Mesenchymal stem cell (in vitro differentiated cells and primary cell): ENCODE data around the gene GREM1.

Source experiments
- DNase-seq: peaks from one replicate; pipeline ENCODE4 v3.0.0-alpha.2; 2013
- H2AFZ ChIP-seq: one replicate; pipeline ENCODE4 v1.6.1; 2013; ENCODE audit warnings: low read depth, mild to moderate bottlenecking, control low read depth, inconsistent platforms, low read length, moderate library complexity
- H2AK5ac ChIP-seq: 2 replicates; pipeline ENCODE4 v1.6.1; 2013; ENCODE audit warnings: low read length, moderate library complexity, mild to moderate bottlenecking, inconsistent platforms; ENCODE audit not compliant: severe bottlenecking
- H2BK120ac ChIP-seq: one replicate; pipeline ENCODE4 v1.6.1; 2013; ENCODE audit warnings: low read depth, mild to moderate bottlenecking, inconsistent platforms, low read length, moderate library complexity
- H2BK12ac ChIP-seq, 2 experiments: one replicate each; pipeline ENCODE4 v1.6.1; 2013; ENCODE audit warnings: inconsistent platforms in 2 of 2, low read length in 2 of 2, mild to moderate bottlenecking in 2 of 2, moderate library complexity in 2 of 2, control low read depth in 1 of 2
- H2BK15ac ChIP-seq: one replicate; pipeline ENCODE4 v1.6.1; 2013; ENCODE audit warnings: mild to moderate bottlenecking, low read depth, inconsistent platforms; ENCODE audit not compliant: poor library complexity, severe bottlenecking
- H2BK5ac ChIP-seq: 2 replicates; pipeline ENCODE4 v1.6.1; 2013; ENCODE audit warnings: low read depth, mild to moderate bottlenecking, low read length, control low read depth, inconsistent platforms; ENCODE audit not compliant: poor library complexity, severe bottlenecking
- H3K14ac ChIP-seq, 2 experiments: one replicate each; pipeline ENCODE4 v1.6.1; 2013; ENCODE audit warnings: inconsistent platforms in 2 of 2, low read length in 2 of 2, control low read depth in 1 of 2, mild to moderate bottlenecking in 1 of 2, moderate library complexity in 1 of 2
- H3K18ac ChIP-seq, 2 experiments: one replicate each; pipeline ENCODE4 v1.6.1; 2013; ENCODE audit warnings: inconsistent platforms in 2 of 2, low read length in 2 of 2, control low read depth in 1 of 2, low read depth in 1 of 2, mild to moderate bottlenecking in 1 of 2
- H3K23ac ChIP-seq, 2 experiments: one replicate each; pipeline ENCODE4 v1.6.1; 2013; ENCODE audit warnings: inconsistent platforms in 2 of 2, low read length in 2 of 2, mild to moderate bottlenecking in 2 of 2, moderate library complexity in 2 of 2, control low read depth in 1 of 2
- H3K27ac ChIP-seq: 2 replicates; pipeline ENCODE4 v1.5.1; 2013; ENCODE audit warnings: mild to moderate bottlenecking, moderate library complexity, low read length, control low read depth, inconsistent platforms; ENCODE audit not compliant: poor library complexity, severe bottlenecking
- H3K27me3 ChIP-seq, 2 experiments: 2 replicates each; pipeline versions ENCODE4 v1.6.1 to v1.7.0; 2013; ENCODE audit warnings: low read length in 2 of 2, mild to moderate bottlenecking in 2 of 2, moderate library complexity in 2 of 2, control low read depth in 1 of 2, inconsistent platforms in 1 of 2; ENCODE audit not compliant: control insufficient read depth in 1 of 2, insufficient read depth in 1 of 2
- H3K36me3 ChIP-seq, 2 experiments: 2 replicates each; pipeline versions ENCODE4 v1.6.1 to v1.7.0; 2013; ENCODE audit warnings: low read length in 2 of 2, control low read depth in 1 of 2, inconsistent platforms in 1 of 2, low read depth in 1 of 2, mild to moderate bottlenecking in 1 of 2; ENCODE audit not compliant: insufficient read depth in 2 of 2, control insufficient read depth in 1 of 2
- H3K4ac ChIP-seq, 2 experiments: one replicate each; pipeline ENCODE4 v1.6.1; 2013; ENCODE audit warnings: inconsistent platforms in 2 of 2, low read length in 2 of 2, mild to moderate bottlenecking in 2 of 2, moderate library complexity in 2 of 2, control low read depth in 1 of 2, low read depth in 1 of 2
- H3K4me1 ChIP-seq: 2 replicates; pipeline ENCODE4 v1.6.1; 2013; ENCODE audit warnings: low read depth, low read length, control low read depth; ENCODE audit not compliant: control insufficient read depth, insufficient read depth
- H3K4me2 ChIP-seq: 2 replicates; pipeline ENCODE4 v1.6.1; 2013; ENCODE audit warnings: low read length, mild to moderate bottlenecking, inconsistent platforms; ENCODE audit not compliant: poor library complexity, severe bottlenecking
- H3K4me3 ChIP-seq, 2 experiments: 2 replicates each; pipeline versions ENCODE4 v1.5.1 to v1.7.0; 2013; ENCODE audit warnings: low read length in 2 of 2, mild to moderate bottlenecking in 2 of 2, control low read depth in 1 of 2, low read depth in 1 of 2; ENCODE audit not compliant: insufficient read depth in 1 of 2
- H3K79me1 ChIP-seq: replicated peaks from 2 replicates; pipeline ENCODE4 v1.6.1; 2013; ENCODE audit warnings: mild to moderate bottlenecking, control low read depth, low read length, inconsistent platforms; ENCODE audit not compliant: poor library complexity, severe bottlenecking
- H3K9ac ChIP-seq: 2 replicates; pipeline ENCODE4 v1.7.0; 2013; ENCODE audit warnings: mild to moderate bottlenecking, low read length, moderate library complexity
- H3K9me3 ChIP-seq: 2 replicates; pipeline ENCODE4 v1.7.0; 2013; ENCODE audit warnings: mild to moderate bottlenecking, low read length; ENCODE audit not compliant: control insufficient read depth
- H4K8ac ChIP-seq: one replicate; pipeline ENCODE4 v1.6.1; 2013; ENCODE audit warnings: inconsistent platforms, mild to moderate bottlenecking, low read length, moderate library complexity
- H4K91ac ChIP-seq: one replicate; pipeline ENCODE4 v1.6.1; 2013; ENCODE audit warnings: mild to moderate bottlenecking, low read length, inconsistent platforms
- WGBS: methylation state at CpG from one replicate; pipeline ENCODE4 v1.1.7; 2013; ENCODE audit warnings: mixed read lengths; 5-methylcytosine and 5-hydroxymethylcytosine counted together

The GREM1 gene

GRCh38 chr15:32671339-32672325 lies 46.2 kb upstream of the GREM1 start:
- Histone ChIP-seq H3K9ac (peak overlapping the region; percentile 87), H3K27ac (no peak overlapping the region), H3K4me2 (no peak overlapping the region), H3K23ac (no peak overlapping the region), H3K4ac (no peak overlapping the region), H3K4me3 (no peak overlapping the region), H2BK5ac (no peak overlapping the region), H3K14ac (no peak overlapping the region), H2AFZ (no peak overlapping the region), H2BK120ac (peak overlapping the region; percentile 51), H4K91ac (no peak overlapping the region), H4K8ac (no peak overlapping the region), H2BK12ac (peak overlapping the region in 1 of 2 experiments; percentile 57), H3K9me3 (no peaks in the 10 kb centered on the region), H3K18ac (no peak overlapping the region), H3K27me3 (no peaks in the 10 kb centered on the region), H2BK15ac (peak overlapping the region; percentile 45), H2AK5ac (peak overlapping the region; percentile 34), H3K79me1 (no peaks in the 10 kb centered on the region), H3K4me1 (peaks cover 5% of the 10 kb centered on the region), H3K36me3 (no peaks in the 10 kb centered on the region)
- WGBS: 98% methylated on average over 29 of the region's 29 CpGs
- no peak for DNase-seq

- no peak overlapping the region for H3K27ac ChIP-seq
- H3K27me3 ChIP-seq: no peaks in the 10 kb centered on the region
- H3K79me1 ChIP-seq: no peaks in the 10 kb centered on the region
- H3K4ac ChIP-seq: no peak overlapping the region
- peaks cover 4% of the 10 kb centered on the region for H3K4me1 ChIP-seq
- DNase-seq: no peak
- no peaks in the 10 kb centered on the region for H3K9me3 ChIP-seq
- H3K23ac ChIP-seq: no peak overlapping the region
- H2AK5ac ChIP-seq: no peak overlapping the region
- H3K4me2 ChIP-seq: no peak overlapping the region
- no peak overlapping the region for H3K14ac ChIP-seq
- 92% methylated on average over 2 of the region's 2 CpGs for WGBS
- H4K91ac ChIP-seq: no peak overlapping the region
- H3K36me3 ChIP-seq: no peaks in the 10 kb centered on the region
- no peak overlapping the region for H2AFZ ChIP-seq
- no peak overlapping the region for H3K9ac ChIP-seq
- H2BK120ac ChIP-seq: no peak overlapping the region
- H3K18ac ChIP-seq: no peak overlapping the region
- no peak overlapping the region for H2BK15ac ChIP-seq
- H2BK12ac ChIP-seq: no peak overlapping the region
- no peak overlapping the region for H4K8ac ChIP-seq
- no peak overlapping the region for H3K4me3 ChIP-seq
- no peak overlapping the region for H2BK5ac ChIP-seq
These were observed 43.1 kb upstream of the GREM1 start for GRCh38 chr15:32674681-32675080.

- WGBS: 73% methylated on average over 4 of the region's 6 CpGs
- no peak for DNase-seq
- peaks cover 2% of the 10 kb centered on the region for H3K4me1 ChIP-seq
- no peaks in the 10 kb centered on the region for H3K79me1 ChIP-seq
- no peak overlapping the region for H2BK5ac ChIP-seq
- H4K8ac ChIP-seq: no peak overlapping the region
- no peaks in the 10 kb centered on the region for H3K27me3 ChIP-seq
- H3K27ac ChIP-seq: no peak overlapping the region
- no peak overlapping the region for H3K4me3 ChIP-seq
- no peak overlapping the region for H2AK5ac ChIP-seq
- no peak overlapping the region for H3K14ac ChIP-seq
- no peak overlapping the region for H3K4me2 ChIP-seq
- H3K23ac ChIP-seq: no peak overlapping the region
- H3K4ac ChIP-seq: no peak overlapping the region
- no peak overlapping the region for H4K91ac ChIP-seq
- H2BK15ac ChIP-seq: no peak overlapping the region
- no peaks in the 10 kb centered on the region for H3K9me3 ChIP-seq
- H2BK12ac ChIP-seq: no peak overlapping the region
- no peaks in the 10 kb centered on the region for H3K36me3 ChIP-seq
- H3K18ac ChIP-seq: no peak overlapping the region
- H2BK120ac ChIP-seq: no peak overlapping the region
- H3K9ac ChIP-seq: no peak overlapping the region
- no peak overlapping the region for H2AFZ ChIP-seq
These were observed 42.3 kb upstream of the GREM1 start for GRCh38 chr15:32675466-32675865.

- no peak overlapping the region for H2AFZ ChIP-seq
- peak overlapping the region; percentile 44 for H2AK5ac ChIP-seq
- H3K4ac ChIP-seq: no peak overlapping the region
- H3K18ac ChIP-seq: no peak overlapping the region
- H2BK120ac ChIP-seq: no peak overlapping the region
- no peak overlapping the region for H3K23ac ChIP-seq
- no peak overlapping the region for H3K4me2 ChIP-seq
- H2BK5ac ChIP-seq: no peak overlapping the region
- no peak overlapping the region for H2BK12ac ChIP-seq
- H3K9ac ChIP-seq: no peak overlapping the region
- H3K4me3 ChIP-seq: no peak overlapping the region
- peak overlapping the region; percentile 23 for H3K27ac ChIP-seq
- H4K8ac ChIP-seq: no peak overlapping the region
- no peak overlapping the region for H4K91ac ChIP-seq
- WGBS: 88% methylated on average over 2 of the region's 2 CpGs
- no peak overlapping the region for H2BK15ac ChIP-seq
- no peaks in the 10 kb centered on the region for H3K36me3 ChIP-seq
- no peak for DNase-seq
- no peaks in the 10 kb centered on the region for H3K27me3 ChIP-seq
- H3K9me3 ChIP-seq: no peaks in the 10 kb centered on the region
- H3K14ac ChIP-seq: no peak overlapping the region
- no peaks in the 10 kb centered on the region for H3K79me1 ChIP-seq
- H3K4me1 ChIP-seq: peaks cover 2% of the 10 kb centered on the region
These were observed 41.6 kb upstream of the GREM1 start for GRCh38 chr15:32676169-32676568.
